Neural progenitor cell (in vitro differentiated cells): ENCODE results near the gene C1QC.

Experiments used
- CTCF ChIP-seq: fragments of 200-600 bp; sonication (generic); IDR thresholded peaks from 2 replicates; pipeline ENCODE4 v1.5.1; 2017; ENCODE audit warnings: antibody characterized with exemption, mild to moderate bottlenecking
- EZH2 ChIP-seq: fragments of 200-600 bp; sonication (generic); IDR thresholded peaks from 2 replicates; pipeline ENCODE4 v1.6.1; 2017; ENCODE audit warnings: antibody characterized with exemption, mild to moderate bottlenecking, moderate library complexity
- EZH2phosphoT487 ChIP-seq: fragments of 200-600 bp; sonication (generic); IDR thresholded peaks from 2 replicates; pipeline ENCODE4 v1.6.1; 2017; ENCODE audit warnings: antibody characterized with exemption

DNA sequence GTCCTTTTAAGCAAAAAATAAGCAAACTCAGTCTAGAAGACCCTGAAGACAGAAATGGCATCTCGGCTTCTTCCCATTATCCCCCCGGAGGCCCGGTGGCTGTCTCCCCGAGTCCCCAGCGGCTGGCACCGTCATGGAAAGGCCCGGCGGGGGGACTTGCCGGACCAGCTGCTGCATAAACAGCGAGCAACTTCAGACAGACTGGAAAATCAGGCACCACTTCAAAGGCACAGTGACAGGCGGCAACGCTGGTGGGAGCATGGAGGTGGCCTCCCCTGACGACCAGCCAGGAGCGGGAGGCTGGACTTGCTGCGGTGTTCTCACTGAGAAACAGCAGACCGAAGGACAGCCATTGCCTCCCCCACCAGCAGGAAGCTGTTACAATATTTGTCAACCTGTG is 25.4 kb upstream of the C1QC start:
- TF ChIP-seq CTCF = no peak
- TF ChIP-seq EZH2phosphoT487 = no peak
- TF ChIP-seq EZH2 = no peak
